ENCODE data around the gene ABHD17C. TPM values are rescaled to one million over a fixed set of nuclear protein-coding genes. Genes with fewer than 3 reads are reported as not detected.

Gene ABHD17C
- 29.8 and 31.8 TPM in 2 replicates for total RNA-seq (2021; fragmentation: NEBNext Ultra II Directional; extraction: Animal tissue kit (Norgen Biotek cat#: 25700))
- polyA plus RNA-seq (2011; rRNA removed), result 16.3 and 20.2 TPM in 2 replicates
- 13.7 TPM for polyA plus RNA-seq (2011; cell fraction: cytosol; rRNA removed)
- 9.4 TPM for polyA plus RNA-seq (2011; cell fraction: nucleus; rRNA removed)
- polyA plus RNA-seq (2012, experiment 1 of 2), result 25.3 to 33.2 TPM (median 26.2 TPM) in 4 replicates
- polyA plus RNA-seq (2012, experiment 2 of 2), result 8.6 TPM
- polyA plus RNA-seq (2013, experiment 1 of 2), result 12.9 TPM
- polyA plus RNA-seq (2013, experiment 2 of 2), result 14.3 TPM
- polyA minus RNA-seq (2011; rRNA and poly(A)+ RNA removed), result 37.3 and 41.7 TPM in 2 replicates
- polyA minus RNA-seq (2011; cell fraction: cytosol; rRNA and poly(A)+ RNA removed), result 11.5 TPM
- 15.3 TPM for polyA minus RNA-seq (2011; cell fraction: nucleus; rRNA and poly(A)+ RNA removed)
- long read RNA-seq, experiment 1, transcript ABHD17C-201 (3 exons, 2,368 nt), result major isoform, 23 of 30 reads
- long read RNA-seq, experiment 1, partial matches to known transcripts, result 0 of 30 reads
- long read RNA-seq, experiment 1, other reads (novel, unspliced or antisense), result 7 of 30 reads
- long read RNA-seq, experiment 2, partial matches to known transcripts, result 1 of 1 reads
- long read RNA-seq, experiment 2, other reads (novel, unspliced or antisense), result 0 of 1 reads

DNA sequence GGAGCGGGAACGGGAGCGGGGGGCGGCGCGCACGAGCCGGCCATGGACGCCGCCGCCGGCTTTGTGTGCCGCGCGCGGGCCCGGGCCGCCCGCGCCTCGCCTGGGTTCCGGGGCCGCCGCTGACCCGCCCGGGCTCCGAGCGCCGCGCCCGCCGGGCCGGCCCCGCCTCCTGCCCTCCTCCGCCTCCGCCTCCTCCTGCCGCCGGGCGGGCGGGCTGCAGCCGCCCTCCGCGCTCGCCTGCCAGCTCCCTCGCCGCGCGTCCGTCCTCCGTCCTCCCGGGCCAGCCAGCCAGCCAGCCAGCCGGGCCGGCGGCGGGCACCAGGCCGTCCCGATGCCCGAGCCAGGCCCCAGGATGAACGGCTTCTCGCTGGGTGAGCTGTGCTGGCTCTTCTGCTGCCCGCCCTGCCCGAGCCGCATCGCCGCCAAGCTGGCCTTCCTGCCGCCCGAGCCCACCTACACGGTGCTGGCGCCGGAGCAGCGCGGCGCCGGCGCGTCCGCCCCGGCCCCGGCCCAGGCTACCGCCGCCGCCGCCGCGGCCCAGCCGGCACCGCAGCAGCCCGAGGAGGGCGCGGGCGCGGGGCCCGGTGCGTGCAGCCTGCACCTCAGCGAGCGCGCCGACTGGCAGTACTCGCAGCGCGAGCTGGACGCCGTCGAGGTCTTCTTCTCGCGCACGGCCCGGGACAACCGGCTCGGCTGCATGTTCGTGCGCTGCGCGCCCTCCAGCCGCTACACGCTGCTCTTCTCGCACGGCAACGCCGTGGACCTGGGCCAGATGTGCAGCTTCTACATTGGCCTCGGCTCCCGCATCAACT is at the start of gene ABHD17C:
Gene ABHD17C (plus strand): TSS at position 212 of the 812 bp plus-strand sequence. CDS start 120 bp downstream, at position 332.
- Histone ChIP-seq H2BK120ac (replicated peaks; ENCODE audit: low read depth, low read length) (no peak within 1 kb of the TSS), H2BK12ac (ENCODE audit: low read depth, low read length) (peak within 1 kb of the TSS; percentile 60; the same call in 1 of the 2 replicates), H3K14ac (ENCODE audit: insufficient read length) (no peak within 1 kb of the TSS), H4K8ac (ENCODE audit: extremely low read depth, insufficient read depth, low read length) (peak within 1 kb of the TSS; percentile 90), H3K79me1 (ENCODE audit: low read depth, low read length) (no peaks in the 10 kb centered on the region; the same call in 1 of the 2 replicates), H3K4me2 (ENCODE audit: insufficient read depth in 1 of 2, low read depth in 2 of 2, low read length in 2 of 2) (peak within 1 kb of the TSS; percentile 64 to 97), H2BK15ac (ENCODE audit: low read length) (peak within 1 kb of the TSS; percentile 83; the same call in 1 of the 2 replicates), H3K4me3 (ENCODE audit: extremely low read depth in 1 of 4, insufficient read depth in 2 of 4, low read depth in 3 of 4, low read length in 4 of 4) (peak within 1 kb of the TSS; percentile 69 to 78 (median 72)), H3K18ac (ENCODE audit: extremely low read depth, low read length) (peak within 1 kb of the TSS; percentile 96), H2AK5ac (ENCODE audit: low read depth, low read length) (no peak within 1 kb of the TSS), H3K56ac (replicated peaks; ENCODE audit: insufficient read length, low read depth, low read length) (no peak within 1 kb of the TSS), H2BK20ac (ENCODE audit: low read length) (no peak within 1 kb of the TSS), H4K20me1 (replicated peaks in 1 of 2; ENCODE audit: control insufficient read depth in 1 of 2, insufficient read depth in 2 of 2, low read length in 2 of 2) (peaks cover 0 to 5% of the 10 kb centered on the region in 2 experiments), H3K36me3 (ENCODE audit: control insufficient read depth in 2 of 4, insufficient read depth in 4 of 4, low read length in 3 of 4) (no peaks in the 10 kb centered on the region), H3K23me2 (ENCODE audit: low read depth, low read length) (peaks cover 15% of the 10 kb centered on the region), H3K27me3 (replicated peaks in 1 of 4; ENCODE audit: control insufficient read depth in 3 of 4, extremely low read depth in 1 of 4, insufficient read depth in 3 of 4, low read length in 3 of 4) (peaks cover 0 to 22% (median 7%) of the 10 kb centered on the region in 4 experiments; a peak in 5 of 7 replicates), H2BK5ac (ENCODE audit: low read depth, low read length) (no peak within 1 kb of the TSS), H3K4ac (replicated peaks; ENCODE audit: insufficient read length, low read depth, low read length) (peak within 1 kb of the TSS; percentile 28), H2AFZ (ENCODE audit: low read length) (peak within 1 kb of the TSS; percentile 90), H3K4me1 (replicated peaks in 1 of 4; ENCODE audit: control insufficient read depth in 3 of 4, insufficient read depth in 4 of 4, low read length in 3 of 4) (peaks cover 5 to 9% (median 8%) of the 10 kb centered on the region in 4 experiments; a peak in 5 of 7 replicates), H3K23ac (ENCODE audit: insufficient read length) (no peak within 1 kb of the TSS), H3K79me2 (ENCODE audit: control insufficient read depth in 1 of 2, insufficient read depth in 2 of 2, low read length in 2 of 2) (peaks cover 3 to 35% of the 10 kb centered on the region in 2 experiments; a peak in 3 of 4 replicates), H4K5ac (ENCODE audit: insufficient read length, low read depth, low read length) (peak within 1 kb of the TSS; percentile 54), H4K91ac (replicated peaks; ENCODE audit: insufficient read length, low read length) (peak within 1 kb of the TSS; percentile 12), H3K9ac (replicated peaks in 1 of 4; ENCODE audit: extremely low read depth in 1 of 4, low read depth in 3 of 4, low read length in 3 of 4) (peak within 1 kb of the TSS; percentile 68 to 97 (median 82)), H3K27ac (ENCODE audit: low read depth, low read length) (no peak within 1 kb of the TSS; the same call in 1 of the 2 replicates), H3K9me3 (ENCODE audit: insufficient read depth in 2 of 2, low read depth in 1 of 2, low read length in 1 of 2) (no peaks in the 10 kb centered on the region)
- FAIRE-seq, result no peak
- peak in 1 of 2 experiments; percentile 81 for DNase-seq (ENCODE audit: low read depth in 1 of 2, low spot score in 2 of 2)
- 1% methylated on average over 78 of the region's 122 CpGs; no CpG with 5 or more reads in 1 of the 2 experiments for WGBS, 2 experiments (ENCODE audit: extremely low coverage in 1 of 2, insufficient coverage in 1 of 2, insufficient read length in 1 of 2, insufficient replicate concordance in 2 of 2, low coverage in 1 of 2, low lambda C conversion rate in 2 of 2, missing lambda C conversion rate in 1 of 2)
- CTCF ChIA-PET (ENCODE audit: partially characterized antibody), result interaction anchor here (1.1 to 3.3 kb wide), 6 partner anchors 11 to 128 kb away, joined by 4 to 16 read pairs (median 8); no protein-coding TSS in a partner anchor
- POLR2A ChIA-PET (ENCODE audit: partially characterized antibody), result interaction anchor here (0.7 to 2.9 kb wide), 9 partner anchors 9 to 219 kb away, joined by 3 to 14 read pairs (median 3); partner anchors contain the start of gene CEMIP
- TF ChIP-seq HDAC6 (IDR thresholded peaks at IDR 0.05; ENCODE audit: low read depth, low read length) (no peak), SAP30 (IDR thresholded peaks at IDR 0.05; ENCODE audit: insufficient read depth, insufficient replicate concordance, low read length) (no peak), RFX5 (IDR thresholded peaks at IDR 0.05; ENCODE audit: borderline replicate concordance, low read depth, low read length) (no peak), RAD21 (IDR thresholded peaks at IDR 0.05 in 1 of 2, conservative IDR thresholded peaks at IDR 0.05 in 1 of 2; ENCODE audit: low read depth in 2 of 2, low read length in 2 of 2) (peak in 1 of 2 experiments; percentile 1; a peak in 1 of 4 replicates), BACH1 (IDR thresholded peaks at IDR 0.05; ENCODE audit: low read length) (no peak), TCF12 (IDR thresholded peaks at IDR 0.05; ENCODE audit: low read depth, low read length) (no peak), SIRT6 (IDR thresholded peaks at IDR 0.05; ENCODE audit: low read length) (no peak), CHD2 (IDR thresholded peaks at IDR 0.05; ENCODE audit: low read length) (no peak)

All from H1 (cell line).